LNCAP (cell line): ENCODE results near the gene SCN4B.

Experiments used
- CTCF ChIP-seq: fragments of 450-650 bp; IDR thresholded peaks from 2 replicates; pipeline ENCODE4 v1.5.1; 2017; ENCODE audit warnings: mild to moderate bottlenecking

SCN4B gene

GRCh38 chr11:118114266-118114665 lies 38.4 kb downstream of the SCN4B start:
- no peak for TF ChIP-seq CTCF

GRCh38 chr11:118112711-118113430 lies 39.8 kb downstream of the SCN4B start:
- TF ChIP-seq CTCF, result no peak

GRCh38 chr11:118111744-118112035 lies 40.9 kb downstream of the SCN4B start:
- no peak for TF ChIP-seq CTCF

DNA sequence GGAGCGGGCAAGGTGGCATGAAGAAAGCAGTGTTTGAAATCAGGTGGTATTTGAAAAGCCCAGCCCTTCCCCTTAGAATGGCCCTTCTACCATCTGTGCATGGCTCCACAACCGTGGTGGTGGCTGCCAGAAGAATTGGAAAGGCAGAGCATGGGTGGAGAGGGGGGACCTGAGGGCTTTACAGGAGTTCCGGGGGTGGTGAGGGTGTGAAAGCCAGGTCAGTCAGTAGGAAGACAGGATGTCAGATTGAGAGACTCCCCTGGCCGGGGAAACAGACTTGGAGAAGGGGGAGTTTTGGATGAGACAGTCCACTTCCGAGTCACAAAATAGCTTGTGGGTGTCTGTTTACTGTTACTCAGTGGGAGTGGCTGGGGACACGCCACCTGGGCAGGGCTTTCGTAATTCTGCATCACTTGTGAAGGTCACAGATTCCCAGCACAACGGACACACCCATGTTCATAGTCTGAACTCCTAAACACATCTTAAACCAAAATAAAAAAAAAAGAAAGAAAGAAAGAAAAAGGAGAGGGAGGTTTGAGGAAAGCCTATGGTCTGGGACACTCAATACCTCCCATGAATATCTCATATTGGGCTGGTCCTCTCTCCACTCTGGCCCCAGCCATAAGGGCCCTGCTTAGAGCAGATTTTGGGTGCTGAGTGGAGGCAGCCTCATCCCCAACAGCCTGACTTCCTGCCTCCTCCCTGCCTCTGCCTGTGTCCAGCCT lies 41.4 kb downstream of the SCN4B start:
- no peak for TF ChIP-seq CTCF

DNA sequence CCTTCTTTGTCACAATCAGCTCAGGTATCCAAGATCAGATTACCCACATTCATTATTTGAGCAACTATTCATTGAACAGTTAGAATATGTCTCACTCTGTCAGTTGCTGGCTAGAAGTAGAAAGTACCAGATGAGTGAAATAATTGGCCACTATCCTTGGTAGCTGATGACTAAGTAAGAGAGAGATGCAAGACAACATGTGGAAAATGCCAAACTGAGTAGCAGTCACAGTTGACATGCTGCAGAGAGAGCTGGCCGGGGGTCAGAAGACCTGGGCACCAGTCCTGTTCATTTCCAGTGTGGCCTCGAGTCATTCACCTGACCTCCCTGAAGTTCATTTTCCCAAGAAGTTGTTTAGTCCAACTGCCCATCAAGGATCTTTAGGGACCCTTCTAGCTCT lies 43.4 kb downstream of the SCN4B start:
- no peak for TF ChIP-seq CTCF

DNA sequence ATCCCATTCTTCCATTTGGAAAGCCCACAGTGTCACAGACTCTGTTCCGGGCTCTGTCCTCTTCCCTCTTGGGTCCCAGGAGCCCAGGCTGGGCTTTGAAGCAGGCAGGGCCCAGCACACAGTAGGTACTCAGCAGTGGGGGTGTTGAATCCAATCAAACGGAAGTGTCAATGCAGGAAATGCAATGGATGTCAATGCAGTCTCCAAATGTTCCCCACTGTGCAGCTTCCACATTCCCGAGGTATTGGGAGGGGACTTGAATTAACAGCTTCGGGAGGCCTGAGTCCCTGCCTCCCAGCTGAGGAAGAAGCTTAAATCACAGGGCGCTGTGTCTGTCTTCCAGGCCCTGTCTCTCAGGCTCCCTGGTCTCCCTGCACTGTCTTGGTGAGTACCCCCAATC lies 44.1 kb downstream of the SCN4B start:
- no peak for TF ChIP-seq CTCF

DNA sequence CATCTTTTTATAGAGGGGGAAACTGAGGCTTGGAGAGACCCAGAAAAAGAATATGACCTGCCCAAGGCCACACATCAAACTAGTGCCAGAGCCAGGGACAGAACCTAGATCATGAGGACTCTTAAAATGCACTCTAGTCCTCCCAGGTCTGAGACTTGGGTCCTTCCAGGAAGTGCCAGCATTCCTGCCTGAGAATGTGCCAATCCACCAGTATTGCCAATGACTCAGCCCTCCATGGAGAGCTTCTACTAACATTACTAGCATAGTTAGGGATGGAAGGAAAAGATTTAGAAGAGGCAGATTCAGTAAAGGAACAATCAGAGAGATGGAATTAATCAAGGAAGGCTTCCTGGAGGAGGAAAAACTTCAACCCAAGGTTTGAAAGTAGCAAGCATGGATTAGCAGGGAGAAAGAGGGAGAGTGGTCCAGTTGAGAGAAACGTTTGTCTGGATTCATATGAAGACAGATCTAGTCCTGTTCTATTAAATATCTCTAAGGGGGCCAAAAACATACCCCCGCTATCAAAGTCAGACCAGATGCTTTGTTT lies 45.8 kb downstream of the SCN4B start:
- no peak for TF ChIP-seq CTCF
